Activated T-cell treated with anti-CD3 and anti-CD28 coated beads for 48 hours (primary cell): ENCODE results near the gene HPS3.

ENCODE experiments used
- DNase-seq: peaks from one replicate; pipeline ENCODE4 v3.0.0-alpha.2; 2020; ENCODE audit warnings: low read depth

Gene HPS3

DNA sequence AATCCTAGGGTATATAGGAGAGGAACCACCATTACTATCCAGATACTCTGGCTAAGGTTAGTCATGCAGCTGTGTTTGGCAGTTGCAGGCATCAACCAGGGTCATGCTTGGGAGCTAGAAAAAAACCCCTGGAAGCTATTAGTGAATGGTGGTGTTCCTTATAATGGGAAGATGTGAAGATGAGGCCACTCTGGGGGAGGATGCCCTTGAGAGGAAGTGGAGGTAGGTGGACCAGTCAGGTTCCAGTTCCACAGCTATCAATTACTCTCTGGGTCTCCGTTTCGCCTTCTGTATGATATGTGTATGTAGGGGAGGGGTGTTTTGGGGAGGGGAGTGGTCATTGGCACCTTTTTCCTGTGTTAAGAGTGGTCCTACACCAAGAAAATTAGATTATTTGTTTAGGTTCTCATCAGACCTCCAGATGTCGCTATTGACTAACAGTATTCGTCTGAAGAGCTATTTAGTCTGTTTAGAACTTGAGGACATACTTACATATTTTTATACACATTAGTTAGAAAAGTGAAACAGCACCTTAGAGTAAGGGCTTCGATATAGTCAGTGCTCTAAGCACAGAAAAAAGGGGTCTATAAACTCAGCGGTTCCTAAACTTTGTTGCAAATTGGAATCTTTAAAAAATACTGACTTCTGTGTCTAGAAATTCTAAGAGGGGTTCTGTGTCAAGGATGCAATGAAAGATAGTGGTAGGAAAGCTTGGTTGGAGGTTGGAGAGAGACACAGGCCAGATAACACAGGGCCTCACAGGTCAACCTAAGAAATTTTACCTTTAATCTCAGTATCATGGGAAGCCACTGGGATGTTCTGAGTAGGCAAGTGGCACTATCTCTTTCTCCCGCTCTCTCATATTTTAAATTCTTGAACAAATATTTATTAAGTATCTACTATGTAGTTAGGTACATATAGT lies 9.1 kb upstream of the HPS3 start:
- DNase-seq: no peak

GRCh38 chr3:149122721-149123578 lies 6.5 kb upstream of the HPS3 start:
- DNase-seq: no peak

DNA sequence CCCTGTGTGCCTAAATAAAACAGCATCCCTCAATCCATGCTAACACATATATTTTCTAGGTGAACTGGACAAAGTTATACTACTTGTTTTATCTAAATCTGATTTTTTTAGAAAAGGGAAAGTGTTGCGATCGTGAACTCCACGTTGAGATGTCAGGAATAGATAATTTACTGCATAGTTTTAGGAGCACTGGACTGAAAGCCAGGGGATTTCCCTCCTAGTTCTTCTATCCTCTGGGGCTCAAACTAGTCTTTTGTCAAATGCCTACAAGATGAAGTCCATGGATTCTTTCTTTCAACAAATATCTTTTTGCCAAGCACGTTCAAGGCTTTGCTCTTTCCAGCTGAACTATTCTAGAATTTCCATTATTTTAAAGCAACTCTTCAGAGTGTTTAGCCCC lies 617 bp upstream of the HPS3 start:
- no peak for DNase-seq

DNA sequence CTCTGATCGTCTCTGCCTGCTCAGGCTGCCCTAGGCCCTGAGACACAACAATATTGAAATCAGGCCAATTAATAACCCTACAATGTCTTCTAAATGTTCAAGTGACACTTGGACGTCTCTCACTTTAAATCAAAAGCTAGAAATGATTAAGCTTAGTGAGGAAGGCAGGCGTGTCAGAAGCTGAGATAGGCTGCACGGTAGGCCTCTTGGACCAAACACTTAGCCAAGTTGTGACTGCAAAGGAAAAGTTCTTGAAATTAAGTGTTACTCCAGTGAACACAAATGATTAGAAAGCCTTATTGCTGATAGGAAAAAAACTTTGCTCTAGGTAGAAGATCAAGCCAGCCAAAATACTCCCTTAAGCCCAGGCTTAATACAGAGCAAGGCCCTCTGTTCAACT lies 2.2 kb downstream of the HPS3 start:
- DNase-seq: no peak

GRCh38 chr3:149134575-149134974 lies 5.1 kb downstream of the HPS3 start:
- DNase-seq: no peak

- no peak for DNase-seq
Measured at GRCh38 chr3:149142682-149143081, 13.2 kb downstream of the HPS3 start.

DNA sequence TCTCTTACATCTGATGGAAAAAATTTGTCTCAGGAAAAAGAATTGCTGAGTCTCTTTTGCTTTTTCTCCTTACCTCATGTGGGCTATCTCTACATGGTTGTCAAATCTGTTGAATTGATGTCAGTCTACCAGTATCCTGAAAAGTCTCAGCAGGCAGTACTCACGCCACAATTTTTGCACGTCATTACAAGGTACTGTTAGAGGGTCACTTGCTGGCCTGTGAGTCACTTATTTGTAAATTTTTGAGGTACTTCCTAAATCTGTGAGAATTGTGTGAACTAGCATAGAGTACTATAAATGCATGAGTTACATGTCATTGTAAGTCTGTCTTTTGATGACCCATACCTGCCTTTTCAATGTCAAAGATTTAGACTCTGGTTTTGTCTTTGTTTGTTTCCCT lies 15.9 kb downstream of the HPS3 start:
- no peak for DNase-seq

DNA sequence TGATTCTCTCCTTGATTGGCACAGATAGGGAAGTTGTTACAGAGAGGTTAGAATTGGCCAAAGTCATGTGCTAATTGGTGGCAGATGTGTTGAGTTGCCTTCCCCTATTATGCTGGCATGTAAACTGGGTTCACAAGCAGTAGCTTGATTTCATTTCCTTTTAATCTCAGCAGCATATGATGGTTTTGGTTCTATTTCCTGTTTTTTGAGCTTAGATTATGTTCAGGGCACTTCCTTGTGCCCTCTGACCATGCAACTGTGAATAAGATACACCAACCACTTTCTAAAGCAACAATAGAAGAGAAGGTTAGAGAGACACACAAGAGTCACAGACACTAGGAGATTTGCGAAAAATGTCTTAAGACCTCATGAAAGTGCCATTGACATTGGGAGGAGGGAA lies 16.5 kb downstream of the HPS3 start:
- no peak for DNase-seq

- DNase-seq: no peak
Measured at GRCh38 chr3:149150436-149150835, 21.0 kb downstream of the HPS3 start.

DNA sequence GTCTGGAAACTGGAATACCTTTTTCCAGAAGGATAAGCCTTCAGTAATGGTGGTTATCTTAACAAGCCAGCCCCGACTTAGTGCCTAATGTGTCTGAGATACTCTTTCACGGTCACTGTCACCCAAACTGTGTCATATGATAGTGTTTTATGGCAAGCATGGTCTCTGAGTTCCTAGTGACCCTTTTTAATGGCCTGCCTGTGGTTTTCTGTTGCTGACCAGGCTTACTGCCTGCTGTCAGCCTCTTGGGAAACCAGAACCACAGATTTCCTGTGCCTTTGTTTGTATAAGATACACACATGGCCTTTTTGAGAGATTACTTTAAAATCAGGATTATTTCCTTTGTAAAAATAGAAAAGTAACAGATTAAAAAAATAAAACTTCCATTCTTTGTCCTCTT lies 22.4 kb downstream of the HPS3 start:
- no peak for DNase-seq

- DNase-seq: peak; percentile 5
Measured at GRCh38 chr3:149152420-149152819, 23.0 kb downstream of the HPS3 start.

DNA sequence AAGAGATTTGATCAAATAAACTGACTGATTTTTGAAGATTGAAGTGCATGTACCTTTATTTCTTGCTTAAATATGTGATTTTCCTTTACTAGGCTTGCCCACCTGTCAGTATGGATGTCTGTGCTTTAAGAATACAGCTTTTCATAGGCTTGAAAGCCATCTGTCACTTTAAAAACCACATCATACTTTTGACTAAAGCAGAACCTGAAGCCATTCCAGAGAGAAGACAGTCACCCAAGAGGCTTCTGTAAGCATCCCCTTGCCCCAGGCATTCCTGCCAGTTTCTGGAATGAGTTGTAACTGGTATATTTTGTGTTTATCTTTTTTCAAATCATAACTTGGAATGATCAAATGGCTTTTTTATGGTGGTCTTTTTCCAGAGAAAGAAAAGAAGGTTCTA lies 24.0 kb downstream of the HPS3 start:
- DNase-seq: no peak

DNA sequence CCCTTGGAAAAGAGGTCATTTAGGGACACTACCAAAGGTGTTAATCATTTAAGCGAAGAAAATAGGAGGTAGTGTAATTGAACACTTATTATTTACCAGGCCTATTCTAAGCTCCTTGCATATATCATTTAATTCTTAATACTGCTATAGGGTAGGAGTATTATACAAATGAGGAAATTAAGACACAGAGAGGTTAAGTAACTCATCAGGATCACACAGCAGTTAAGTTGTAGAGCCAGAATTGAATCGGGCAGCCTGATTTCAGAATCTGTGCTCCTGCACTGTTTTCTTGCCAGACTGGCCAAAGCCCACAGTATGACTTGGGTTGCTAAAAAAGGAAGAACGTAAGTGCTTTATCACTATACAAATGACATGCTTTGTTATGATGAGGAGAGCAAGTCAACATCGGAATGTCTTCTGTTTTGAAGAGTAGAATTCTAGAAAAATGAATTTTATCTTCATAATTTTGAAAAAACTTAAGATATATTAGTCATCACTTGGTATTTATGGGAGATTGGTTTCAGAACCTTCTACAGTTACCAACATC lies 31.4 kb downstream of the HPS3 start:
- DNase-seq: no peak

DNA sequence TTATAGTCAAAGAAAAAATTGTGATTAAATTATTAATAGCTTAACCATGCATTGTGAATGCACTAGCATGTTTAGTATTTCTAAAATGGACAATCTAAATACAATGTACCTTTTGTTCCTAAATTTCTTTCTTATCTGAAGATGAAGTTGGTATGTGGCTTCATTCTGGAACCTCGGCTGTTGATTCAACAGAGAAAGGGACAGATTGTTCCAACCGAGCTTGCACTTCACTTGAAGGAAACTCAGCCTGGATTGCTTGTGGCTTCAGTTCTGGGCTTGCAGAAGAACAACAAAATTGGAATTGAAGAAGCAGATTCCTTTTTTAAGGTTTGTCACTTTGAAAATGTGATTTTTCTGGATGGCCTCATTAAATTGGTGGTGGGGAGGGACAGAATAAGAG lies 32.6 kb downstream of the HPS3 start:
- no peak for DNase-seq

DNA sequence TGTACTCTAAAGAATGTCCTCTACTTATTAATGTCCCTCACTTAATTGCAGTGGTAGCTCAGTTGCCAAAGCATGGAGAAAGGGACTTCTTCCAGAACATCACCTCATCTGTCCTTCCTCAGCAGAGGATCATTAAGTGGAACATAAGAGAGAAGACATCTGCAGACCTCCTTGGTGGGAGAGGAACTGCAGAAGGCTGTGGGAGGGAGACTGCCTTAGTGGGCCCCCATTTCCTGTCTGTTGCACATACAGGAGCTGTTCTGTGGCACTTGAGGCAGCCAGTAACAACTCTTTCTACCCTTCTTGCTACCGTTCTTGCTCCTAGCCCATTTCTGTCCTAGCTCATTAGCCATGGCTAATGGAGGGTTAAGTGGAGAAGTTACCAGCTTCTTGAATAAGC lies 33.6 kb downstream of the HPS3 start:
- DNase-seq: no peak

GRCh38 chr3:149167898-149168297 lies 38.5 kb downstream of the HPS3 start:
- no peak for DNase-seq

DNA sequence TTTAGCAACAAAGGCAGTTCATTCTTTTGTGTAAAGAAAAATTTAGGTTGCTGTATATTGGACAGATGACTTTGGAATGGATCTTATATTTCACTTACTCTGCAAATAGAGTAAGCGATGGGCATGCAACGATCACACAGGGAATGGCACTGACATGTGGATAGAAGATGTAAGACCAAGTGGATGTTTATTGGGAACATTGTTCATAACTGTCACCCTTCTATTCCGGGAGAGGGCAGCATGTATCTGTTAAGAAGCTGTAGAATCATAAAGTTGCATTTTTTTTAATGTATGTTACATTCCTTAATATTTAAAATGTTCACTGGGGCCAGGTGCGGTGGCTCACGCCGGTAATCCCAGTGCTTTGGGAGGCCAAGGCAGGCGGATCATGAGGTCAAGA lies 41.2 kb downstream of the HPS3 start:
- DNase-seq: no peak

DNA sequence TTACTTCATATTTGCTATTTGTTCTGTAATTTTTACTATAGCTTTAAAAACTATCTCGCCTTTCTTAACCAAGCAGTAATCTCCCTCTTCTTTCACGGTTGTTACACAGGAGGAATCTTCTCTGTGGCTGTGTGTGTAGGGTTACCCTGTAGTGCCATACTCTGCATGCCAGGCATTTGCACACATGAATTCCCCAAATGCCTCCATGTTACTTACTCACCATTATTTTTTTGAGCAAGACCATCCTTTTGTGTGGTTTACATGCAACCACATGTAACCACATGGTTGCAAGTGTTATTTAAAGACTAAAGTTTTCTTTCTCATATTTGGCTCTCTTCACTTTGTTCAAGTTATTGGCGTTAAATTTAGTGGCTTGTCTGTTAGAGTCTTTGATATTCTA lies 45.5 kb downstream of the HPS3 start:
- no peak for DNase-seq

DNA sequence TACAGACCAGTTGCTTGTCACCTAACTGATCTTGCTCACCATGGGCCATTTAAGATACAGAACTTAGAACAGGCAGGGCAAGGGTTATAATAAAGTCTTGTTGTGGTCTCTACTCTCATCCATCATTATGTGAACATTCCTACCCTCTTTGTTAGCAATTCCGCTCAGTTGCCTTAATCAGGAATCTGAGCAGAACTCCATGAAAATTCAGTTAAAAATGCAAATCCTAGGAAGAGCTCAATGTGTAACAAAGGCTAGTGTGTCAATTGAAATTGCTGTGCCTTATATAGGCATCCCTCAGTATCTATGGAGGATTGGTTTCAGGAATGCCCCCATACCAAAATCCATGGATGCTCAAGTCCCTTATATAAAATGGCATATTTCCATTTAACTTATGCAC lies 47.7 kb downstream of the HPS3 start:
- no peak for DNase-seq

GRCh38 chr3:149179220-149179619 lies 49.8 kb downstream of the HPS3 start:
- DNase-seq: no peak

GRCh38 chr3:149180057-149180573 lies 50.7 kb downstream of the HPS3 start:
- no peak for DNase-seq

GRCh38 chr3:149181182-149181581 lies 51.7 kb downstream of the HPS3 start:
- DNase-seq: no peak

DNA sequence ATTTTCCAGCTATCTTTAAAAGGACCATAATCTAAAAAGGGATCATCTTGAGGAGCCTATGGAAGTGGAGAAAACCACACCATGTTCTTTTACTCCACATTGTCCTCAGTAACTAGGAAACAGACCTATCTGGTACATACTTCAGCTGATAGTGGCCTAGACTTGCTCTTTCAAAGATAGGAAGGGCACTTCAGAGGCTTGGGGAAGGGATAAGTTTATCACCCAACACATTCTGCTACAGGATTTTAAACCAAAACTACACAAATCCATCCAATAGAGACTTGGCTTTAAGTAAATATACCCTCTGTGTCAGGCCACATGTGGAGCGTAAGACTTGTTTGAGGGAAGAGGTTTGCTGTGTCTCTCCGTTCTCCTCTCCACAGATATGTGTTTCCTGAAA lies 56.8 kb downstream of the HPS3 start:
- DNase-seq: no peak
